Measurements from ENCODE around the gene ETAA1. TPM values are rescaled to one million over a fixed set of nuclear protein-coding genes. Genes with fewer than 3 reads are reported as not detected.

ETAA1 gene
- total RNA-seq, 1 experiment from 2014 or later, result 18.8 TPM

DNA sequence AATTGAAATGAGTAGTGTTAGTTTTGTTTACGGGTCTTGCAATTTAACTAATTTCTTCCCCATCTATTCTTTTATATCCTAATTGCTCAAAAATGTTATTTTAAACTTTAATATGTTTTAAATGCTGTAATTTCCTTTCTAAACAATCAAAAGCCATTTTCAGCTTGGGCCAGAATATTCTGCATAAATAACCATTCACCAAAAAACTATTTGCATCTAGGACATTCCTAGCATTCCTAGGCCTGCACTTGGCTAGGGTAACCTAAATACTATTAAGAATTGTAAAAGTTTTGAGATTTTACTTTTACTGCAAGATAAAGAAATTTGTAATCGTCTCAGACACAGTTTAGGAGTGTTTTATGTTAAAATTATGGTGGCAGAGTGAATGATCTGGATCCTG, 7.8 kb upstream of the ETAA1 start:
- H2BK12ac ChIP-seq (ENCODE audit: insufficient read length, low read depth, low read length), result no peak overlapping the region
- H3K4ac ChIP-seq (ENCODE audit: low read depth, low read length), result no peak overlapping the region
- H3K79me1 ChIP-seq (ENCODE audit: insufficient read depth, low read depth, low read length, poor library complexity, severe bottlenecking), result no peaks in the 10 kb centered on the region
- TF ChIP-seq CTCF (conservative IDR thresholded peaks at IDR 0.05), result no peak
- no peak overlapping the region for H4K8ac ChIP-seq (replicated peaks; ENCODE audit: insufficient read length, low read depth, low read length)
- H3K4me3 Mint-ChIP-seq, result no peak overlapping the region
- H2AFZ ChIP-seq (ENCODE audit: low read length), result no peak overlapping the region
- WGBS (ENCODE audit: extremely low coverage, insufficient read length, low lambda C conversion rate), result no CpG with 5 or more reads among the region's 2 CpGs
- H3K4me1 Mint-ChIP-seq, result peaks cover 27 to 34% of the 10 kb centered on the region in 2 experiments
- no peak overlapping the region for H3T11ph ChIP-seq (ENCODE audit: low read length)
- no peaks in the 10 kb centered on the region for H3K27me3 Mint-ChIP-seq (ENCODE audit: low read depth)
- H3K4me2 ChIP-seq (ENCODE audit: insufficient read depth, insufficient read length, low read length), result no peak overlapping the region
- H3K56ac ChIP-seq (ENCODE audit: insufficient read length, low read depth, low read length), result no peak overlapping the region
- no peak overlapping the region for H2AK5ac ChIP-seq (ENCODE audit: insufficient read length, low read length)
- DNase-seq, result no peak
- no peaks in the 10 kb centered on the region for H3K27me3 ChIP-seq (ENCODE audit: insufficient read depth, low read length)
- H3K14ac ChIP-seq (ENCODE audit: insufficient read depth, low read length), result no peak overlapping the region
- no peak overlapping the region for H2BK120ac ChIP-seq (ENCODE audit: low read depth, low read length, poor library complexity, severe bottlenecking)
- H3K18ac ChIP-seq (ENCODE audit: insufficient read length, low read depth, low read length), result no peak overlapping the region
- H4K5ac ChIP-seq (ENCODE audit: insufficient read length, low read depth, low read length), result no peak overlapping the region
- H3K23me2 ChIP-seq (ENCODE audit: insufficient read length, low read depth, low read length, poor library complexity, severe bottlenecking), result no peaks in the 10 kb centered on the region
- H3K79me2 ChIP-seq (ENCODE audit: insufficient read depth, low read length), result no peaks in the 10 kb centered on the region
- H3K9ac ChIP-seq (ENCODE audit: extremely low read depth, insufficient read length, low read length), result no peak overlapping the region
- H3K27ac Mint-ChIP-seq, result peak overlapping the region; percentile 64 to 97 (median 86); a peak in 5 of 7 replicates
- H3K23ac ChIP-seq (ENCODE audit: insufficient read length, low read depth, low read length), result no peak overlapping the region
- H2BK15ac ChIP-seq (ENCODE audit: low read depth, low read length), result no peak overlapping the region
- H3K4me1 ChIP-seq (ENCODE audit: insufficient read depth, low read length), result peaks cover 9% of the 10 kb centered on the region
- H2BK20ac ChIP-seq (ENCODE audit: low read depth, low read length, poor library complexity, severe bottlenecking), result no peak overlapping the region
- no peaks in the 10 kb centered on the region for H3K9me3 ChIP-seq (ENCODE audit: control insufficient read depth, low read depth, low read length)
- no peak overlapping the region for H2BK5ac ChIP-seq (ENCODE audit: insufficient read length, low read length)
- no peak overlapping the region for H4K91ac ChIP-seq (ENCODE audit: insufficient read length, low read depth, low read length)
- H4K20me1 ChIP-seq (ENCODE audit: control insufficient read depth, insufficient read depth, insufficient read length), result no peaks in the 10 kb centered on the region
- peak overlapping the region; percentile 81 for H3K27ac ChIP-seq (ENCODE audit: insufficient read length, low read depth, low read length)
- H3K9me3 Mint-ChIP-seq, result no peaks in the 10 kb centered on the region
- H3K36me3 Mint-ChIP-seq (ENCODE audit: insufficient read depth in 1 of 3, low read depth in 3 of 3), result no peaks in the 10 kb centered on the region; a peak in 1 of 7 replicates
